Measurements from ENCODE around the gene TLL2.

Gene TLL2

DNA sequence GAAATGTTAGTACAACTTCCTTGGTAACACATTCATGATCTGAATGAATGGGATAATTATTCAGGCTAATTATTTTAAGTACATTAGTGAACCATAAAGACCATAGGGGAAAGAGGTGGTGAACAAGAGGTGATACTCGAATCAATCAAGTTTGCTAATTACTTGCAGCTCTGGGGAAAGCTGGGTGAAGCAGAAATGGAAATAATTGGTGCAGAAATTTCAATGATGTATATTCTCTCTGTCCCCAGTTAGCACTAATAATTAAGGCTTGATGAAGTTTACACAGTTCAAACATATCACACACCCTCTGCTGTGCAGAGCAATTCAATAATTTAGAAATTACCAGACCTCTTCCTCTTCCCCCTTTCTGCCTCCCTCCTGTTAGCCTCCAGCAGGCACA lies 105.5 kb downstream of the TLL2 start:
- no peak for FAIRE-seq

DNA sequence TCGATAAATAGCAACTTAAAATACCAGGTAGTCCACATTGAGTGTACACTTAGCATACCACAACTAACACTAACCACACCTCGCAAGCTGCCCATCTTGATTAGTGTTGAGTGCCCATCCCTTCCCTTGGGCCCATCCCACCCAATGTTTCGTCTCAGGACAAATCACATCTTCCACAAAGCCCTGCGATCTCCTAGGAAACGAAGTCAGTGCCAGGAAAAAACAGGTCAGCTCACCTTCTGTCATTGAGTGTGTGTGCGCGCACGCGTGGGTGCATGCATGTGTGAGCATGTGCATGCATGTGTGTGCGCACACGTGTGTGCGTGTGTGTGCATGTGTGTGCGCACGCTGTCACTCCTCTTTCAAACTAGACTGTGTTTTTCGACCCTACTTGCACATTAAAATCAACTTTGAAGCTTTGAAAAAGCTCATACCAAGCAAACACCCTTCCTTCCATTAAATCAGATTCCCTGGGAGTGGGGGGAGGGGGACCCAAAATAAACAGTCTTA lies 106.1 kb downstream of the TLL2 start:
- DNase-seq (ENCODE audit: insufficient read length, low spot score) (no peak), FAIRE-seq (no peak)
- TF ChIP-seq, protein P1, sequence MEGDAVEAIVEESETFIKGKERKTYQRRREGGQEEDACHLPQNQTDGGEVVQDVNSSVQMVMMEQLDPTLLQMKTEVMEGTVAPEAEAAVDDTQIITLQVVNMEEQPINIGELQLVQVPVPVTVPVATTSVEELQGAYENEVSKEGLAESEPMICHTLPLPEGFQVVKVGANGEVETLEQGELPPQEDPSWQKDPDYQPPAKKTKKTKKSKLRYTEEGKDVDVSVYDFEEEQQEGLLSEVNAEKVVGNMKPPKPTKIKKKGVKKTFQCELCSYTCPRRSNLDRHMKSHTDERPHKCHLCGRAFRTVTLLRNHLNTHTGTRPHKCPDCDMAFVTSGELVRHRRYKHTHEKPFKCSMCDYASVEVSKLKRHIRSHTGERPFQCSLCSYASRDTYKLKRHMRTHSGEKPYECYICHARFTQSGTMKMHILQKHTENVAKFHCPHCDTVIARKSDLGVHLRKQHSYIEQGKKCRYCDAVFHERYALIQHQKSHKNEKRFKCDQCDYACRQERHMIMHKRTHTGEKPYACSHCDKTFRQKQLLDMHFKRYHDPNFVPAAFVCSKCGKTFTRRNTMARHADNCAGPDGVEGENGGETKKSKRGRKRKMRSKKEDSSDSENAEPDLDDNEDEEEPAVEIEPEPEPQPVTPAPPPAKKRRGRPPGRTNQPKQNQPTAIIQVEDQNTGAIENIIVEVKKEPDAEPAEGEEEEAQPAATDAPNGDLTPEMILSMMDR (IDR thresholded peaks at IDR 0.05; ENCODE audit: insufficient read depth, missing control alignments): no peak

More for the DNA sequence above, 105.5 kb downstream of the TLL2 start:
- DNase-seq (ENCODE audit: insufficient read length, low spot score): no peak
- TF ChIP-seq, protein P1 (IDR thresholded peaks at IDR 0.05; ENCODE audit: insufficient read depth, missing control alignments): no peak

DNA sequence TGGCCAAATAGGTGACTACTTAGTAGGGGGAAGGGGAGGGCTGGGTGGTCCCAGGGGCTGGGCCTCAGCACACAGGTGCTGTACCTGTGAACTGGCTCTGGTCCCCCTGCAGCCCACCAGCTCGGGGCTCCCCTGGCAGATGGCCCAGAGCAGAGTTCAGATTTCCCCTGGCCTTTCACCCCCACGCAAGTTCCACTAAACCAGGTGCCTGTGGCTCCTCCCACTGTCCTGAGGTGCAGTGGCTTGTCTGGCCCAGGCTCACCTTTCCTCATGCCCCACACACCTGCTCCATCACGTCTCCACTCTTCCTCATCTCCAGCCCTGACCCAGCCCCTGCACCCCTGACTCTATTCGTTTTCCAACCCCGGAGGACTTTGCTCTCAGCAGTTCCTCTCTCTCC lies 107.6 kb downstream of the TLL2 start:
- FAIRE-seq: no peak
- no peak for DNase-seq (ENCODE audit: insufficient read length, low spot score)
- TF ChIP-seq, protein P1 (IDR thresholded peaks at IDR 0.05; ENCODE audit: insufficient read depth, missing control alignments): no peak

DNA sequence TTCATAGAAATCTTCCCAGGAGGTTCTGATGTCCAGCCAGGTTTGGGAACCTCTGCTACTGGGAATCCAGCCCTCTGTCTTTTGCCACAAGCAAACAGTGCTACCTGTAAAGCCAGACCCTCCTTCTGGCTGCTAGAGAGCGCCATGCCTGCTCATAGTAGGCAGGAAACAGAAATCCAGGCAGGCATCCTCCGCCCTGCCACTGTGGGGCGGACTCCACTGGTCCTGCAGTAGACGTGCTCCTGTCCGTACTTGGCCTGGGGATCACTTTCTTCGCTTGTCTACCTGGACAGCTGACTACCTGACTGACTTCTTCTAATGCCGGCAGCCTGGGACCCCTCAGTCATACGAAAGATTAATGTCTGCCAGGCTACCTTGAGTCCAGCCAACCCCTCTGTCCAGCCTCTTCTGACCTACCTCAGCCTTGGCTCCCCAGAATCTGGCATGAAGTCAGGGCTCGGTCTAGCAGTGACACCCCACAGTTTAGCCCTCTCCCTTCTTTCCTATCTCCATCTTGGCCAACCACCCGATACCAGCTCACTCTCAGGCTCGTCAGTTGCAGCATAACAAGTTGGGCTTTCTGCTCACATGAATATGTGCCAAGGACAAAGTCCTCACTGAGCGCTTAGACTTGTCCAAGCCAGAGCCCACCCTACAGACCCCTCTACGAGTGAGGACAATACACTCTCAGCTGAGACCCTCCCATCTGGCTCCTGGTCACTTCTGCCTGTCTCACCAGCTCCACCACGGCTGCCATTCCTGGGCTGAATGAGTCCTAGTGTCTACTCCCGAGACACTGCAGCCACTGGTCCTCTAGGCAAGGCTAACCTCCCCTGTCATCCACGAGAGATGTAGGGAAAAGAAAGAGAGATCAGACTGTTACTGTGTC lies 111.1 kb downstream of the TLL2 start:
- TF ChIP-seq, protein P1 (IDR thresholded peaks at IDR 0.05; ENCODE audit: insufficient read depth, missing control alignments): no peak
- FAIRE-seq (no peak), DNase-seq (ENCODE audit: insufficient read length, low spot score) (no peak)

DNA sequence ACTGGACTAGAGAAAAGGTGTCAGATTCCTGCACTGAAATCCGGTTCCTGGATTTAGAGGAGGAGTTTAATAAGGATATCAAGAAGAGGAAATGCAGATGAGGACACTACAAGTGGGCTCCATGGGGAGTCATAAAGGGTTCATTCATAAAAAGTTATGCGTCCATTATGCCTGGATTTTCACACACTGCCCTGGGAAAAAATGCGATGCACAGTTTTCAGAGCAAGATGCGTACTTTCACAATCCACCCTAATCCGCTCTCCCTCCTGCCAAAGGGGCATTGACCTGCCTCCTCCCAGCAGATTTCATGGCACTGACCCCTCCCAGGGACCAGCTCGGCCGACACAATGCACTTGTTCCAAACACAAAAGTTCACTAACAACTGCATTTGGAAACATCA lies 112.7 kb downstream of the TLL2 start:
- FAIRE-seq (no peak), DNase-seq (ENCODE audit: insufficient read length, low spot score) (no peak)
- TF ChIP-seq, protein P1 (IDR thresholded peaks at IDR 0.05; ENCODE audit: insufficient read depth, missing control alignments): no peak

DNA sequence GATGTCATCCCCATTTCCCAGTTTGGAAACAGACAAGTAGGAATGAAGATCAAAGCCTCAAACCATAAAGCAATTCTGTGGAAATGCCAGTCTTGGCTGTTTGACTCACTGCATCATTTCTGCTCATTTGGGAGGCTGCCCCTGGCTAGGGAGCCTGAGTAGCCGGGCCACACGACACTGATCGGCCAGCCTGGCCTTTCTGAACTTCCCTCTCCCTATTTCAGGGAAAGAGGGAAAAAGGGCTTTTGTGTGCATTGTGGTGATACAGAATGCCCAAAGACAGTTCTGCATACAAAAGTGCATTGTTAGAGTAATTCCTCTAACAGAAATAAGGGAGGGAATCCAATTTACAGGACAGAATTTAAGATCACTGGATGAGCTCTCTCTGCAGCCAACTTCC lies 113.3 kb downstream of the TLL2 start:
- no peak for FAIRE-seq
- TF ChIP-seq, protein P1 (IDR thresholded peaks at IDR 0.05; ENCODE audit: insufficient read depth, missing control alignments): no peak
- DNase-seq (ENCODE audit: insufficient read length, low spot score): no peak

DNA sequence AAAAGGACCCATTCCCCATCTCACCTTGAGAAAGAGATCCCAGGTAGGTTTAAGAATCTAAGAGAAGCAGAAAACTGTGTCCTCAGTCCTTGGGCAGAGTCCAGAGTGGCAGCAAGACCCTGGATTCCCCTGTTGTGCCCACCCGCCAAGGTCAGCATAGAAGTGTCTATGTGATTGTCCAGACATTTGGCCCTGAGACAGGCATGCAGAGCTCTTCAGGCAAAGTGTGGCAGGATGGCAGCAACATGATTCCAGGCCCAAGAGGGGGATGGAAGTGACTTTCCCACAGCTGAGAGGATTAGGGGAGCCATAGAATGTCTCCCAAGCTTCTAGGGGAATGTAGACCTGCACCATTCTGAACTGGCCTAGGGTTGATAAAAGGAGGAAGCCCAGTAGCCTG lies 115.8 kb downstream of the TLL2 start:
- no peak for FAIRE-seq
- no peak for DNase-seq (ENCODE audit: insufficient read length, low spot score)
- TF ChIP-seq, protein P1 (IDR thresholded peaks at IDR 0.05; ENCODE audit: insufficient read depth, missing control alignments): no peak
